IMR-90 (cell line): ENCODE data around the gene NCKAP5. TPM values are rescaled to one million over a fixed set of nuclear protein-coding genes. Genes with fewer than 3 reads are reported as not detected.
A peak's percentile ranks its signal among the peaks of the same experiment; 100 is the strongest.

Source experiments
- ATAC-seq: fragments of 200-7000 bp; cut with Tn5 transposase; 2 replicates; pipeline ENCODE4 v1.9.1; 2020; ENCODE audit warnings: low read depth, mild to moderate bottlenecking, moderate library complexity
- BruUV-seq: library from RNA; stranded (reverse); fragments of 400-500 nt; replicated peaks from 2 replicates; lab custom pipeline; 2021; lab: Mats Ljungman, UMichigan
- CTCF ChIA-PET: fragments of 300-600 bp; formaldehyde crosslinking; extraction: SDS; loops from one replicate; lab custom pipeline; 2021; ENCODE audit warnings: antibody characterized with exemption; lab: Yijun Ruan, JAX
- POLR2A ChIA-PET: fragments of 300-600 bp; sonication (Branson Sonifier 250); formaldehyde crosslinking; loops from one replicate; lab custom pipeline; 2022; ENCODE audit warnings: antibody characterized with exemption; ENCODE audit not compliant: unreplicated experiment; lab: Charles Lee
- DNase-seq: peaks from one replicate; pipeline ENCODE4 v3.0.0; 2013
- H2AFZ ChIP-seq: replicated peaks from 2 replicates; pipeline ENCODE3; 2013; ENCODE audit warnings: low read length, mild to moderate bottlenecking; ENCODE audit not compliant: poor library complexity
- H2AK5ac ChIP-seq: 2 replicates; pipeline ENCODE4 v1.6.1; 2013; ENCODE audit warnings: low read depth, low read length, inconsistent platforms
- H2AK9ac ChIP-seq: replicated peaks from 2 replicates; pipeline ENCODE3; 2013; ENCODE audit warnings: mild to moderate bottlenecking, low read depth, low read length, moderate library complexity; ENCODE audit not compliant: poor library complexity
- H2BK120ac ChIP-seq: 2 replicates; pipeline ENCODE4 v1.6.1; 2013; ENCODE audit warnings: low read depth, low read length, inconsistent platforms
- H2BK15ac ChIP-seq: 3 replicates; pipeline ENCODE4 v1.6.1; 2013; ENCODE audit warnings: low read depth, low read length, inconsistent platforms
- H2BK20ac ChIP-seq: 2 replicates; pipeline ENCODE4 v1.6.1; 2013; ENCODE audit warnings: low read depth, mild to moderate bottlenecking, inconsistent platforms, low read length, moderate library complexity
- H2BK5ac ChIP-seq: 2 replicates; pipeline ENCODE4 v1.6.1; 2013; ENCODE audit warnings: mild to moderate bottlenecking, low read depth, low read length, inconsistent platforms; ENCODE audit not compliant: poor library complexity, severe bottlenecking
- H3K14ac ChIP-seq: replicated peaks from 2 replicates; pipeline ENCODE4 v1.6.1; 2013; ENCODE audit warnings: low read depth, low read length, inconsistent platforms
- H3K18ac ChIP-seq: 2 replicates; pipeline ENCODE4 v1.6.1; 2013; ENCODE audit warnings: low read depth, low read length, control low read depth
- H3K23ac ChIP-seq: 2 replicates; pipeline ENCODE4 v1.6.1; 2013; ENCODE audit warnings: low read depth, low read length, inconsistent platforms
- H3K27ac ChIP-seq: 2 replicates; pipeline ENCODE4 v1.5.1; 2013; ENCODE audit warnings: mild to moderate bottlenecking, control low read depth, low read length; ENCODE audit not compliant: insufficient read depth
- H3K27me3 ChIP-seq: 2 replicates; pipeline ENCODE4 v1.6.1; 2013; ENCODE audit warnings: low read length; ENCODE audit not compliant: control insufficient read depth, insufficient read depth
- H3K36me3 ChIP-seq: 2 replicates; pipeline ENCODE4 v1.6.1; 2013; ENCODE audit warnings: low read length, mixed read lengths; ENCODE audit not compliant: control insufficient read depth, insufficient read depth
- H3K4ac ChIP-seq: 2 replicates; pipeline ENCODE4 v1.6.1; 2013; ENCODE audit warnings: low read depth, low read length, inconsistent platforms
- H3K4me1 ChIP-seq: 2 replicates; pipeline ENCODE4 v1.6.1; 2013; ENCODE audit warnings: low read length, mixed read lengths; ENCODE audit not compliant: control insufficient read depth, insufficient read depth
- H3K4me2 ChIP-seq: 2 replicates; pipeline ENCODE4 v1.6.1; 2013; ENCODE audit warnings: low read depth, mild to moderate bottlenecking, control low read depth, low read length, moderate library complexity
- H3K4me3 ChIP-seq: 2 replicates; pipeline ENCODE4 v1.5.1; 2013; ENCODE audit warnings: low read depth, mild to moderate bottlenecking, control low read depth, low read length, moderate library complexity; ENCODE audit not compliant: insufficient read depth
- H3K56ac ChIP-seq: 2 replicates; pipeline ENCODE4 v1.6.1; 2013; ENCODE audit warnings: low read length, inconsistent platforms; ENCODE audit not compliant: insufficient read depth; ENCODE audit errors: extremely low read depth
- H3K79me1 ChIP-seq, 2 experiments: 2 replicates each; pipeline ENCODE4 v1.6.1; 2013; ENCODE audit warnings: low read length in 2 of 2, inconsistent platforms in 1 of 2, low read depth in 1 of 2
- H3K9ac ChIP-seq: 2 replicates; pipeline ENCODE4 v1.6.1; 2013; ENCODE audit warnings: low read depth, low read length, control low read depth
- H3K9me1 ChIP-seq: 2 replicates; pipeline ENCODE4 v1.6.1; 2013; ENCODE audit warnings: low read length, inconsistent platforms; ENCODE audit not compliant: insufficient read depth
- H3K9me3 ChIP-seq: 2 replicates; pipeline ENCODE4 v1.6.1; 2013; ENCODE audit warnings: low read length; ENCODE audit not compliant: control insufficient read depth, insufficient read depth
- H4K20me1 ChIP-seq: 2 replicates; pipeline ENCODE4 v1.6.1; 2013; ENCODE audit warnings: low read length, inconsistent platforms; ENCODE audit not compliant: insufficient read depth
- H4K5ac ChIP-seq: 2 replicates; pipeline ENCODE4 v1.6.1; 2013; ENCODE audit warnings: mild to moderate bottlenecking, low read depth, low read length, control low read depth
- H4K8ac ChIP-seq, 2 experiments: 2 replicates each; pipeline ENCODE4 v1.6.1; 2013; ENCODE audit warnings: low read depth in 2 of 2, low read length in 2 of 2, control low read depth in 1 of 2, inconsistent platforms in 1 of 2
- H4K91ac ChIP-seq: 2 replicates; pipeline ENCODE4 v1.6.1; 2013; ENCODE audit warnings: low read depth, low read length, inconsistent platforms; ENCODE audit not compliant: insufficient read depth
- BHLHE40 ChIP-seq: fragments of 150-350 bp; IDR thresholded peaks from 2 replicates; pipeline ENCODE4 v1.6.1; 2016; ENCODE audit warnings: mild to moderate bottlenecking, low read depth, low read length
- CEBPB ChIP-seq: IDR thresholded peaks from 2 replicates; pipeline ENCODE4 v1.6.1; 2012; ENCODE audit warnings: low read depth, low read length, improper control_type of control experiment
- CHD1 ChIP-seq: IDR thresholded peaks from 2 replicates; pipeline ENCODE4 v1.6.1; 2012; ENCODE audit warnings: low read depth, low read length, improper control_type of control experiment
- MAFK ChIP-seq: IDR thresholded peaks from 2 replicates; pipeline ENCODE4 v1.6.1; 2012; ENCODE audit warnings: low read depth, low read length, improper control_type of control experiment
- MAZ ChIP-seq: IDR thresholded peaks from 2 replicates; pipeline ENCODE4 v1.6.1; 2012; ENCODE audit warnings: low read depth, mild to moderate bottlenecking, low read length, improper control_type of control experiment, moderate library complexity, borderline replicate concordance
- MXI1 ChIP-seq: IDR thresholded peaks from 2 replicates; pipeline ENCODE4 v1.6.1; 2012; ENCODE audit warnings: low read depth, mild to moderate bottlenecking, low read length, moderate library complexity, borderline replicate concordance
- POLR2A ChIP-seq: IDR thresholded peaks from 2 replicates; pipeline ENCODE4 v1.6.1; 2012; ENCODE audit warnings: mild to moderate bottlenecking, low read depth, low read length
- RCOR1 ChIP-seq: IDR thresholded peaks from 2 replicates; pipeline ENCODE4 v1.6.1; 2012; ENCODE audit warnings: mild to moderate bottlenecking, low read length, improper control_type of control experiment; ENCODE audit not compliant: insufficient replicate concordance
- RFX5 ChIP-seq: IDR thresholded peaks from 2 replicates; pipeline ENCODE4 v1.8.0; 2012; ENCODE audit warnings: low read depth, mild to moderate bottlenecking, low read length, moderate library complexity
- SMC3 ChIP-seq: fragments of 150-350 bp; IDR thresholded peaks from 2 replicates; pipeline ENCODE4 v1.6.1; 2016; ENCODE audit warnings: low read depth, mild to moderate bottlenecking, antibody characterized with exemption, low read length, moderate library complexity
- USF2 ChIP-seq: fragments of 150-350 bp; IDR thresholded peaks from 2 replicates; pipeline ENCODE4 v1.6.1; 2017; ENCODE audit warnings: mild to moderate bottlenecking, antibody characterized with exemption, low read length, low read depth
- WGBS, 2 experiments: methylation state at CpG; one replicate each; pipeline versions ENCODE4 v1.1.5 to v1.1.7; 2013; ENCODE audit warnings: missing lambda C conversion rate in 2 of 2; ENCODE audit not compliant: insufficient read length in 1 of 2; ENCODE audit errors: extremely low coverage in 2 of 2; 5-methylcytosine and 5-hydroxymethylcytosine counted together
- dilution Hi-C: fragments of 300-500 bp; cut with HindIII; formaldehyde crosslinking; loops from one replicate; pipeline ENCODE4 v1.14.3; 2018; ENCODE audit warnings: low sequenced_read_pairs; ENCODE audit not compliant: unreplicated experiment
- in situ Hi-C: fragments of 300-500 bp; cut with MboI; formaldehyde crosslinking; loops from 3 replicates; pipeline ENCODE4 v1.14.3; 2019; ENCODE audit warnings: low sequenced_read_pairs, inconsistent platforms, mixed read lengths
- intact Hi-C: fragments of 100-400 bp; cut with micrococcal nuclease; formaldehyde crosslinking; loops from 2 replicates; pipeline ENCODE4 v1.10.0; 2022
- polyA plus RNA-seq, 3 experiments: library from polyadenylated mRNA; depleted of rRNA; stranded (reverse); fragments of >200 nt; gene quantifications; 2 replicates each; pipeline ENCODE4 v1.2.3, GENCODE V29; 2012; ENCODE audit warnings: low replicate concordance in 1 of 3
- total RNA-seq: library from RNA; depleted of rRNA; stranded (reverse); fragments of >200 nt; gene quantifications from 2 replicates; pipeline ENCODE4 v1.2.3, GENCODE V29; 2012
- TF ChIP-seq, protein P1 (sequence below): fragments of 150-350 bp; IDR thresholded peaks from 2 replicates; pipeline ENCODE4 v1.6.1; 2016; ENCODE audit warnings: low read depth, mild to moderate bottlenecking, low read length, moderate library complexity, borderline replicate concordance
- TF ChIP-seq, protein P2 (sequence below): conservative IDR thresholded peaks from 2 replicates; pipeline ENCODE4 v1.5.1; 2012; ENCODE audit warnings: mild to moderate bottlenecking, low read depth, low read length, improper control_type of control experiment

NCKAP5 gene
- total and polyA plus RNA-seq, 2 of the 4 experiments (the other 2 are of a cell fraction): 2.7 to 3.9 TPM

DNA sequence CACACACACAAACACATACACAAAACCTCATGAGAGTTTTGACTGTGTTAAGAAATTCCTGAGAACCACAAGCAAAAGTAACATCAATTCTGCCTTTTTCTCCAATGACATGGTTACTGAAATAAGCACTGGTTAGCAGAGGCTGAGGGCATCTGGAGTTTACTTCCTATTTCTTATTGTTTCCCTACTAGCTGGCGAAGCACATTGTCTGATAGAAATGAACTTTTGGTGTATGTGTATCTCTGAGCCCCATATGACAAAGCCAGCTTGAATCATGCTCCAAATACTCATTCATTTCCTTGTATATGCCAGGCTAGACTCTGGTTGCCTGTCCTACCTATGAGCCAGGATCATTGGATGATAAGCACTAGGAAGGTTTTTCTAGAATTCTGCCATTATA, 203.1 kb downstream of the NCKAP5 start:
- BruUV-seq: no TSS peak
- H3K4me2 ChIP-seq: no peak overlapping the region
- no peak overlapping the region for H2AK5ac ChIP-seq
- POLR2A ChIA-PET: no interaction called here
- H3K4ac ChIP-seq: peak overlapping the region; percentile 17; the same call in 1 of the 2 replicates
- peak overlapping the region; percentile 23 for H2BK5ac ChIP-seq
- H3K27ac ChIP-seq: no peak overlapping the region
- in situ Hi-C loops (no loop called here), dilution Hi-C loops (no loop called here), intact Hi-C loops (no loop called here)
- no peak overlapping the region for H2AK9ac ChIP-seq
- no peak overlapping the region for H3K9ac ChIP-seq
- peak overlapping the region; percentile 77 for H3K14ac ChIP-seq
- no peaks in the 10 kb centered on the region for H3K9me3 ChIP-seq
- H3K79me1 ChIP-seq: peaks cover 0 to 9% of the 10 kb centered on the region in 2 experiments; a peak in 1 of 4 replicates
- DNase-seq (peak; percentile 26), ATAC-seq (peak; percentile 7; the same call in 1 of the 2 replicates)
- peak overlapping the region; percentile 38 for H2BK120ac ChIP-seq
- 0 out of 3 replicates have a peak overlapping the region, but pooled peaks have one; percentile 2 for H2BK15ac ChIP-seq
- H4K8ac ChIP-seq: peak overlapping the region in 1 of 2 experiments; percentile 4; a peak in 1 of 4 replicates
- H4K5ac ChIP-seq: no peak overlapping the region; the same call in 1 of the 2 replicates
- no peaks in the 10 kb centered on the region for H4K20me1 ChIP-seq
- WGBS, 2 experiments: no CpG with 5 or more reads among the region's 1 CpG
- no peak overlapping the region for H3K4me3 ChIP-seq
- peaks cover 7% of the 10 kb centered on the region; the same call in 1 of the 2 replicates for H3K9me1 ChIP-seq
- H3K18ac ChIP-seq: peak overlapping the region; percentile 16; the same call in 1 of the 2 replicates
- no peaks in the 10 kb centered on the region for H3K27me3 ChIP-seq
- no peaks in the 10 kb centered on the region for H3K36me3 ChIP-seq
- peak overlapping the region; percentile 31 for H4K91ac ChIP-seq
- H3K23ac ChIP-seq: peak overlapping the region; percentile 64; the same call in 1 of the 2 replicates
- TF ChIP-seq RCOR1 (no peak), MAFK (no peak), POLR2A (no peak), CHD1 (no peak), BHLHE40 (no peak), MAZ (no peak), MXI1 (no peak), RFX5 (no peak), USF2 (no peak), CEBPB (no peak), SMC3 (no peak)
- TF ChIP-seq, protein P1, sequence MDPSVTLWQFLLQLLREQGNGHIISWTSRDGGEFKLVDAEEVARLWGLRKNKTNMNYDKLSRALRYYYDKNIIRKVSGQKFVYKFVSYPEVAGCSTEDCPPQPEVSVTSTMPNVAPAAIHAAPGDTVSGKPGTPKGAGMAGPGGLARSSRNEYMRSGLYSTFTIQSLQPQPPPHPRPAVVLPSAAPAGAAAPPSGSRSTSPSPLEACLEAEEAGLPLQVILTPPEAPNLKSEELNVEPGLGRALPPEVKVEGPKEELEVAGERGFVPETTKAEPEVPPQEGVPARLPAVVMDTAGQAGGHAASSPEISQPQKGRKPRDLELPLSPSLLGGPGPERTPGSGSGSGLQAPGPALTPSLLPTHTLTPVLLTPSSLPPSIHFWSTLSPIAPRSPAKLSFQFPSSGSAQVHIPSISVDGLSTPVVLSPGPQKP: no peak
- TF ChIP-seq, protein P2, sequence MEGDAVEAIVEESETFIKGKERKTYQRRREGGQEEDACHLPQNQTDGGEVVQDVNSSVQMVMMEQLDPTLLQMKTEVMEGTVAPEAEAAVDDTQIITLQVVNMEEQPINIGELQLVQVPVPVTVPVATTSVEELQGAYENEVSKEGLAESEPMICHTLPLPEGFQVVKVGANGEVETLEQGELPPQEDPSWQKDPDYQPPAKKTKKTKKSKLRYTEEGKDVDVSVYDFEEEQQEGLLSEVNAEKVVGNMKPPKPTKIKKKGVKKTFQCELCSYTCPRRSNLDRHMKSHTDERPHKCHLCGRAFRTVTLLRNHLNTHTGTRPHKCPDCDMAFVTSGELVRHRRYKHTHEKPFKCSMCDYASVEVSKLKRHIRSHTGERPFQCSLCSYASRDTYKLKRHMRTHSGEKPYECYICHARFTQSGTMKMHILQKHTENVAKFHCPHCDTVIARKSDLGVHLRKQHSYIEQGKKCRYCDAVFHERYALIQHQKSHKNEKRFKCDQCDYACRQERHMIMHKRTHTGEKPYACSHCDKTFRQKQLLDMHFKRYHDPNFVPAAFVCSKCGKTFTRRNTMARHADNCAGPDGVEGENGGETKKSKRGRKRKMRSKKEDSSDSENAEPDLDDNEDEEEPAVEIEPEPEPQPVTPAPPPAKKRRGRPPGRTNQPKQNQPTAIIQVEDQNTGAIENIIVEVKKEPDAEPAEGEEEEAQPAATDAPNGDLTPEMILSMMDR: no peak
- peaks cover 9% of the 10 kb centered on the region; the same call in 1 of the 2 replicates for H3K4me1 ChIP-seq
- H2BK20ac ChIP-seq: peak overlapping the region; percentile 86; the same call in 1 of the 2 replicates
- CTCF ChIA-PET: interaction anchor here (1.0 kb wide), 1 partner anchor 132 kb away, joined by 3 read pairs; no protein-coding TSS in a partner anchor
- no peak overlapping the region for H3K56ac ChIP-seq
- H2AFZ ChIP-seq: no peak overlapping the region
